ENCODE data around the gene CPLX1. TPM values are rescaled to one million over a fixed set of nuclear protein-coding genes. Genes with fewer than 3 reads are reported as not detected.

CPLX1 gene
- total RNA-seq, 4 donors from 2014 or later = 0.31 to 0.96 (median 0.54) TPM; not detected in 1

GRCh38 chr4:791898-792625 is 33.9 kb downstream of the CPLX1 start:
- ATAC-seq = peak; percentile 30
- peaks cover 96% of the 10 kb centered on the region for H3K27me3 ChIP-seq
- H3K36me3 ChIP-seq = no peaks in the 10 kb centered on the region
- H3K9me3 ChIP-seq = no peaks in the 10 kb centered on the region
- peak overlapping the region in 1 of 2 donors; percentile 42 for H3K4me3 ChIP-seq
- TF ChIP-seq POLR2AphosphoS5 (IDR thresholded peaks at IDR 0.05) = no peak
- no peak for TF ChIP-seq POLR2A (IDR thresholded peaks at IDR 0.05)
- TF ChIP-seq EP300 (IDR thresholded peaks at IDR 0.05) = no peak
- no peak for TF ChIP-seq CTCF (IDR thresholded peaks at IDR 0.05)
- WGBS, 2 donors (ENCODE audit: low coverage in 1 of 2) = 0% methylated on average over 2 of the region's 50 CpGs; no CpG with 5 or more reads in 1 of the 2 donors
- peak overlapping the region in 1 of 4 donors; percentile 1 for H3K27ac ChIP-seq
- peaks cover 0 to 33% (median 28%) of the 10 kb centered on the region in 3 donors for H3K4me1 ChIP-seq

GRCh38 chr4:791252-791897 is 34.6 kb downstream of the CPLX1 start:
- no peak overlapping the region for H3K4me3 ChIP-seq
- no peak overlapping the region for H3K27ac ChIP-seq
- H3K36me3 ChIP-seq = no peaks in the 10 kb centered on the region
- no peak for TF ChIP-seq CTCF (IDR thresholded peaks at IDR 0.05)
- no peak for TF ChIP-seq EP300 (IDR thresholded peaks at IDR 0.05)
- TF ChIP-seq POLR2AphosphoS5 (IDR thresholded peaks at IDR 0.05) = no peak
- no peak for TF ChIP-seq POLR2A (IDR thresholded peaks at IDR 0.05)
- ATAC-seq = no peak
- H3K9me3 ChIP-seq = no peaks in the 10 kb centered on the region
- WGBS, 2 donors (ENCODE audit: low coverage in 1 of 2) = 20% methylated on average over 1 of the region's 29 CpGs; no CpG with 5 or more reads in 1 of the 2 donors
- H3K27me3 ChIP-seq = peaks cover 96% of the 10 kb centered on the region
- peaks cover 0 to 40% (median 30%) of the 10 kb centered on the region in 3 donors for H3K4me1 ChIP-seq

GRCh38 chr4:790466-790820 is 35.5 kb downstream of the CPLX1 start:
- Histone ChIP-seq H3K36me3 (no peaks in the 10 kb centered on the region), H3K9me3 (no peaks in the 10 kb centered on the region), H3K27ac (no peak overlapping the region), H3K27me3 (peaks cover 96% of the 10 kb centered on the region), H3K4me1 (peaks cover 0 to 44% (median 35%) of the 10 kb centered on the region in 3 donors), H3K4me3 (no peak overlapping the region)
- 67 to 81% methylated on average over 3 to 4 of the region's 8 CpGs for WGBS, 2 donors (ENCODE audit: low coverage in 1 of 2)
- no peak for ATAC-seq
- TF ChIP-seq EP300 (IDR thresholded peaks at IDR 0.05) = no peak
- TF ChIP-seq CTCF (IDR thresholded peaks at IDR 0.05) = no peak
- no peak for TF ChIP-seq POLR2AphosphoS5 (IDR thresholded peaks at IDR 0.05)
- TF ChIP-seq POLR2A (IDR thresholded peaks at IDR 0.05) = no peak

- no peak for ATAC-seq
- Histone ChIP-seq H3K9me3 (no peaks in the 10 kb centered on the region), H3K4me1 (peaks cover 0 to 43% (median 28%) of the 10 kb centered on the region in 3 donors), H3K27ac (no peak overlapping the region), H3K36me3 (no peaks in the 10 kb centered on the region), H3K27me3 (peaks cover 96% of the 10 kb centered on the region), H3K4me3 (no peak overlapping the region)
- 77% methylated on average over 5 of the region's 27 CpGs; no CpG with 5 or more reads in 1 of the 2 donors for WGBS, 2 donors (ENCODE audit: low coverage in 1 of 2)
- no peak for TF ChIP-seq POLR2A (IDR thresholded peaks at IDR 0.05)
- no peak for TF ChIP-seq CTCF (IDR thresholded peaks at IDR 0.05)
- no peak for TF ChIP-seq POLR2AphosphoS5 (IDR thresholded peaks at IDR 0.05)
- no peak for TF ChIP-seq EP300 (IDR thresholded peaks at IDR 0.05)
These were observed 36.1 kb downstream of the CPLX1 start for GRCh38 chr4:789571-790465.

All from gastroesophageal sphincter (tissue), 4 donors.